ENCODE results near the gene CPNE4.

The CPNE4 gene

GRCh38 chr3:131658115-131658514, 376.7 kb downstream of the CPNE4 start:
- DNase-seq, result no peak

GRCh38 chr3:131655070-131655690, 379.6 kb downstream of the CPNE4 start:
- no peak for DNase-seq

GRCh38 chr3:131645638-131646037, 389.2 kb downstream of the CPNE4 start:
- DNase-seq, result no peak

- no peak for DNase-seq
Measured at GRCh38 chr3:131636266-131636775, 398.5 kb downstream of the CPNE4 start.

- no peak for DNase-seq
Measured at GRCh38 chr3:131630807-131631206, 404.0 kb downstream of the CPNE4 start.

GRCh38 chr3:131630097-131630496, 404.7 kb downstream of the CPNE4 start:
- no peak for DNase-seq

- DNase-seq, result no peak
Measured at GRCh38 chr3:131623431-131623830, 411.4 kb downstream of the CPNE4 start.

- DNase-seq, result no peak
Measured at GRCh38 chr3:131622726-131623125, 412.1 kb downstream of the CPNE4 start.

GRCh38 chr3:131620977-131621376, 413.8 kb downstream of the CPNE4 start:
- DNase-seq, result no peak

- DNase-seq, result no peak
Measured at GRCh38 chr3:131619821-131620220, 415.0 kb downstream of the CPNE4 start.

GRCh38 chr3:131616719-131617118, 418.1 kb downstream of the CPNE4 start:
- no peak for DNase-seq

GRCh38 chr3:131612745-131613144, 422.1 kb downstream of the CPNE4 start:
- no peak for DNase-seq

GRCh38 chr3:131610174-131610573, 424.6 kb downstream of the CPNE4 start:
- DNase-seq, result no peak

GRCh38 chr3:131608741-131609140, 426.1 kb downstream of the CPNE4 start:
- no peak for DNase-seq

GRCh38 chr3:131608296-131608695, 426.5 kb downstream of the CPNE4 start:
- no peak for DNase-seq

GRCh38 chr3:131605916-131606315, 428.9 kb downstream of the CPNE4 start:
- DNase-seq, result no peak

- no peak for DNase-seq
Measured at GRCh38 chr3:131602011-131602779, 432.6 kb downstream of the CPNE4 start.

GRCh38 chr3:131597816-131598215, 437.0 kb downstream of the CPNE4 start:
- DNase-seq, result no peak

GRCh38 chr3:131596884-131597283, 437.9 kb downstream of the CPNE4 start:
- no peak for DNase-seq

GRCh38 chr3:131591394-131592014, 443.3 kb downstream of the CPNE4 start:
- no peak for DNase-seq

GRCh38 chr3:131586277-131586676, 448.5 kb downstream of the CPNE4 start:
- DNase-seq, result no peak

GRCh38 chr3:131582438-131582837, 452.4 kb downstream of the CPNE4 start:
- no peak for DNase-seq

- no peak for DNase-seq
Measured at GRCh38 chr3:131568460-131568859, 466.4 kb downstream of the CPNE4 start.

- no peak for DNase-seq
Measured at GRCh38 chr3:131564812-131565211, 470.0 kb downstream of the CPNE4 start.
